GM23338 (cell line): ENCODE results near the gene DOCK3. TPM values are rescaled to one million over a fixed set of nuclear protein-coding genes. Genes with fewer than 3 reads are reported as not detected.

Experiments used
- ATAC-seq: fragments of 200-7000 bp; cut with Tn5 transposase; 3 replicates; pipeline ENCODE4 v1.9.1; 2020
- DNase-seq: peaks from one replicate; pipeline ENCODE4 v3.0.0-alpha.2; 2015; ENCODE audit warnings: low spot score
- H2AFZ ChIP-seq: fragments of 200-600 bp; sonication (generic); 2 replicates; pipeline ENCODE4 v1.8.0; 2016; ENCODE audit warnings: antibody characterized with exemption, mild to moderate bottlenecking, moderate library complexity
- H3F3A ChIP-seq: fragments of 200-600 bp; sonication (generic); replicated peaks from 2 replicates; pipeline ENCODE4 v1.8.0; 2017; ENCODE audit warnings: antibody characterized with exemption, mixed run types, low read depth
- H3K27ac ChIP-seq: fragments of 200-600 bp; sonication (generic); 2 replicates; pipeline ENCODE4 v1.6.1; 2016; ENCODE audit warnings: low read depth
- H3K27me3 ChIP-seq: fragments of 200-600 bp; sonication (generic); 2 replicates; pipeline ENCODE4 v1.8.0; 2016; ENCODE audit warnings: mild to moderate bottlenecking, mixed run types, moderate library complexity; ENCODE audit not compliant: insufficient read depth
- H3K36me3 ChIP-seq: fragments of 200-600 bp; sonication (generic); 2 replicates; pipeline ENCODE4 v1.8.0; 2016; ENCODE audit warnings: mild to moderate bottlenecking; ENCODE audit not compliant: insufficient read depth
- H3K4me1 ChIP-seq: fragments of 200-600 bp; sonication (generic); 2 replicates; pipeline ENCODE4 v1.8.0; 2016; ENCODE audit warnings: mild to moderate bottlenecking, moderate library complexity; ENCODE audit not compliant: insufficient read depth
- H3K4me2 ChIP-seq: fragments of 200-600 bp; sonication (generic); 2 replicates; pipeline ENCODE4 v1.7.1; 2017; ENCODE audit warnings: mixed run types
- H3K4me3 ChIP-seq: fragments of 200-600 bp; sonication (generic); 2 replicates; pipeline ENCODE4 v1.6.1; 2016; ENCODE audit warnings: mixed run types
- H3K79me2 ChIP-seq: fragments of 200-600 bp; sonication (generic); replicated peaks from 2 replicates; pipeline ENCODE4 v1.8.0; 2017; ENCODE audit warnings: mild to moderate bottlenecking; ENCODE audit not compliant: insufficient read depth
- H3K9me2 ChIP-seq: fragments of 200-600 bp; sonication (generic); 2 replicates; pipeline ENCODE4 v1.8.0; 2017; ENCODE audit not compliant: insufficient read depth
- H4K20me1 ChIP-seq: fragments of 200-600 bp; sonication (generic); replicated peaks from 2 replicates; pipeline ENCODE4 v1.8.0; 2017; ENCODE audit warnings: mild to moderate bottlenecking; ENCODE audit not compliant: insufficient read depth
- H3K27ac Mint-ChIP-seq: 2 replicates; pipeline ENCODE4 v1.8.0; 2020; ENCODE audit warnings: inconsistent platforms, mild to moderate bottlenecking, moderate library complexity, mixed read lengths
- H3K27me3 Mint-ChIP-seq: 3 replicates; pipeline ENCODE4 v1.8.0; 2022; ENCODE audit warnings: low read depth, mild to moderate bottlenecking, moderate library complexity, mixed read lengths, inconsistent platforms; ENCODE audit not compliant: insufficient read depth, poor library complexity
- H3K36me3 Mint-ChIP-seq: 3 replicates; pipeline ENCODE4 v1.8.0; 2021; ENCODE audit warnings: low read depth, mild to moderate bottlenecking, inconsistent platforms, moderate library complexity, mixed read lengths
- H3K4me1 Mint-ChIP-seq: 3 replicates; pipeline ENCODE4 v1.8.0; 2020; ENCODE audit warnings: mild to moderate bottlenecking, inconsistent platforms, mixed read lengths
- H3K4me3 Mint-ChIP-seq: 3 replicates; pipeline ENCODE4 v1.8.0; 2021; ENCODE audit warnings: moderate library complexity, mild to moderate bottlenecking, inconsistent platforms, mixed read lengths
- H3K9me3 Mint-ChIP-seq: 3 replicates; pipeline ENCODE4 v1.8.0; 2020; ENCODE audit warnings: moderate library complexity, mild to moderate bottlenecking, inconsistent platforms, mixed read lengths
- EZH2 ChIP-seq: fragments of 200-600 bp; sonication (generic); IDR thresholded peaks from one replicate; pipeline ENCODE4 v1.8.0; 2017; ENCODE audit warnings: antibody characterized with exemption, mild to moderate bottlenecking, low read depth; ENCODE audit not compliant: unreplicated experiment
- JUNB ChIP-seq: IDR thresholded peaks from one replicate; pipeline ENCODE4 v1.6.1; 2016; ENCODE audit warnings: antibody characterized with exemption; ENCODE audit not compliant: unreplicated experiment
- NANOG ChIP-seq: IDR thresholded peaks from 2 replicates; pipeline ENCODE4 v1.6.1; 2016; ENCODE audit warnings: antibody characterized with exemption, borderline replicate concordance
- POLR2AphosphoS5 ChIP-seq: IDR thresholded peaks from 2 replicates; pipeline ENCODE4 v1.6.1; 2016; ENCODE audit warnings: antibody characterized with exemption, low read depth
- STAT1 ChIP-seq: IDR thresholded peaks from one replicate; pipeline ENCODE4 v1.6.1; 2016; ENCODE audit warnings: antibody characterized with exemption; ENCODE audit not compliant: unreplicated experiment
- ZNF114 ChIP-seq: fragments of 250-450 bp; sonication (Bioruptor Pico); IDR thresholded peaks from 2 replicates; pipeline ENCODE4 v1.5.0; 2020; ENCODE audit warnings: mild to moderate bottlenecking, moderate library complexity
- ZNF331 ChIP-seq: fragments of 250-450 bp; sonication (Bioruptor Pico); IDR thresholded peaks from 2 replicates; pipeline ENCODE4 v1.5.0; 2020; ENCODE audit warnings: low read depth, mild to moderate bottlenecking, moderate library complexity
- polyA plus RNA-seq: library from polyadenylated mRNA; unstranded; fragments of >200 nt; fragmentation: Nextera tagmentation; extraction: Ambion mirVana; gene quantifications from 2 replicates; pipeline ENCODE4 v1.2.1, GENCODE V29; 2016
- total RNA-seq: library from RNA; depleted of rRNA; stranded (reverse); fragments of >200 nt; shearing (Covaris generic); gene quantifications from 2 replicates; pipeline ENCODE4 v1.2.3, GENCODE V29; 2014
- TF ChIP-seq, protein P1 (sequence below): IDR thresholded peaks from one replicate; pipeline ENCODE4 v1.6.1; 2018; ENCODE audit warnings: antibody characterized with exemption; ENCODE audit not compliant: unreplicated experiment
- TF ChIP-seq, protein P2 (sequence below): IDR thresholded peaks from 2 replicates; pipeline ENCODE4 v1.6.1; 2016; ENCODE audit warnings: antibody characterized with exemption
- TF ChIP-seq, protein P3 (sequence below): fragments of 250-450 bp; sonication (Bioruptor Pico); IDR thresholded peaks from 2 replicates; pipeline ENCODE4 v1.5.0; 2020; ENCODE audit warnings: mild to moderate bottlenecking, moderate library complexity

Gene DOCK3
- total and polyA plus RNA-seq, 2 experiments from 2014 or later: 2.4 to 5.6 TPM

DNA sequence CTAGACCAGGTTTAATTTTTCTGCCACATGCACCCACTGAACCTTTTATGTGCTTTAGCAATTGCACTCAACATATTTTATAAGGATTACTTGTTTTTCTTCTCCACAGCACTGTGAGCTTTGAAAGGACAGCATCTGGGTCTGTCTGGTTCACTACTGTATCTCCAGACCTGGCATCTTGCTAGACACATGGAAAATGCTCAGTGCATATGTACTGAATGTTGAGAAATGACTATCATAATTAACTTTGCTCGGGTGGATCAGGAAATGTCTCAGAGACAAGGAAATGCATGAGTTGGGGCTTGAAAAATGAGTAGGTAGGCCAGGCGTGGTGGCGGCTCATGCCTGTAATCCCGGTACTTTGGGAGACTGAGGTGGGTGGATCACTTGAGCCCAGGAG, 40.2 kb downstream of the DOCK3 start:
- Histone ChIP-seq H3K79me2 (peaks cover 53% of the 10 kb centered on the region), H3K27ac (no peak overlapping the region), H3K27me3 (no peaks in the 10 kb centered on the region), H3F3A (no peaks in the 10 kb centered on the region), H3K9me2 (no peaks in the 10 kb centered on the region), H3K4me2 (no peak overlapping the region), H3K4me3 (no peak overlapping the region), H2AFZ (no peak overlapping the region), H3K36me3 (no peaks in the 10 kb centered on the region), H4K20me1 (0 out of 2 replicates have a peak, but pooled peaks cover 6% of the 10 kb centered on the region), H3K4me1 (peaks cover 6% of the 10 kb centered on the region; the same call in 1 of the 2 replicates)
- Mint-ChIP-seq H3K4me1 (no peaks in the 10 kb centered on the region), H3K36me3 (no peaks in the 10 kb centered on the region; the same call in 1 of the 3 replicates), H3K9me3 (no peaks in the 10 kb centered on the region), H3K27me3 (no peaks in the 10 kb centered on the region), H3K4me3 (no peak overlapping the region), H3K27ac (no peak overlapping the region)
- DNase-seq (no peak), ATAC-seq (no peak)
- TF ChIP-seq ZNF331 (CRISPR knock-in tag) (no peak), STAT1 (no peak), EZH2 (no peak)
- TF ChIP-seq, protein P1, sequence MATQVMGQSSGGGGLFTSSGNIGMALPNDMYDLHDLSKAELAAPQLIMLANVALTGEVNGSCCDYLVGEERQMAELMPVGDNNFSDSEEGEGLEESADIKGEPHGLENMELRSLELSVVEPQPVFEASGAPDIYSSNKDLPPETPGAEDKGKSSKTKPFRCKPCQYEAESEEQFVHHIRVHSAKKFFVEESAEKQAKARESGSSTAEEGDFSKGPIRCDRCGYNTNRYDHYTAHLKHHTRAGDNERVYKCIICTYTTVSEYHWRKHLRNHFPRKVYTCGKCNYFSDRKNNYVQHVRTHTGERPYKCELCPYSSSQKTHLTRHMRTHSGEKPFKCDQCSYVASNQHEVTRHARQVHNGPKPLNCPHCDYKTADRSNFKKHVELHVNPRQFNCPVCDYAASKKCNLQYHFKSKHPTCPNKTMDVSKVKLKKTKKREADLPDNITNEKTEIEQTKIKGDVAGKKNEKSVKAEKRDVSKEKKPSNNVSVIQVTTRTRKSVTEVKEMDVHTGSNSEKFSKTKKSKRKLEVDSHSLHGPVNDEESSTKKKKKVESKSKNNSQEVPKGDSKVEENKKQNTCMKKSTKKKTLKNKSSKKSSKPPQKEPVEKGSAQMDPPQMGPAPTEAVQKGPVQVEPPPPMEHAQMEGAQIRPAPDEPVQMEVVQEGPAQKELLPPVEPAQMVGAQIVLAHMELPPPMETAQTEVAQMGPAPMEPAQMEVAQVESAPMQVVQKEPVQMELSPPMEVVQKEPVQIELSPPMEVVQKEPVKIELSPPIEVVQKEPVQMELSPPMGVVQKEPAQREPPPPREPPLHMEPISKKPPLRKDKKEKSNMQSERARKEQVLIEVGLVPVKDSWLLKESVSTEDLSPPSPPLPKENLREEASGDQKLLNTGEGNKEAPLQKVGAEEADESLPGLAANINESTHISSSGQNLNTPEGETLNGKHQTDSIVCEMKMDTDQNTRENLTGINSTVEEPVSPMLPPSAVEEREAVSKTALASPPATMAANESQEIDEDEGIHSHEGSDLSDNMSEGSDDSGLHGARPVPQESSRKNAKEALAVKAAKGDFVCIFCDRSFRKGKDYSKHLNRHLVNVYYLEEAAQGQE: no peak
- TF ChIP-seq, protein P2, sequence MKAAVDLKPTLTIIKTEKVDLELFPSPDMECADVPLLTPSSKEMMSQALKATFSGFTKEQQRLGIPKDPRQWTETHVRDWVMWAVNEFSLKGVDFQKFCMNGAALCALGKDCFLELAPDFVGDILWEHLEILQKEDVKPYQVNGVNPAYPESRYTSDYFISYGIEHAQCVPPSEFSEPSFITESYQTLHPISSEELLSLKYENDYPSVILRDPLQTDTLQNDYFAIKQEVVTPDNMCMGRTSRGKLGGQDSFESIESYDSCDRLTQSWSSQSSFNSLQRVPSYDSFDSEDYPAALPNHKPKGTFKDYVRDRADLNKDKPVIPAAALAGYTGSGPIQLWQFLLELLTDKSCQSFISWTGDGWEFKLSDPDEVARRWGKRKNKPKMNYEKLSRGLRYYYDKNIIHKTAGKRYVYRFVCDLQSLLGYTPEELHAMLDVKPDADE: no peak

DNA sequence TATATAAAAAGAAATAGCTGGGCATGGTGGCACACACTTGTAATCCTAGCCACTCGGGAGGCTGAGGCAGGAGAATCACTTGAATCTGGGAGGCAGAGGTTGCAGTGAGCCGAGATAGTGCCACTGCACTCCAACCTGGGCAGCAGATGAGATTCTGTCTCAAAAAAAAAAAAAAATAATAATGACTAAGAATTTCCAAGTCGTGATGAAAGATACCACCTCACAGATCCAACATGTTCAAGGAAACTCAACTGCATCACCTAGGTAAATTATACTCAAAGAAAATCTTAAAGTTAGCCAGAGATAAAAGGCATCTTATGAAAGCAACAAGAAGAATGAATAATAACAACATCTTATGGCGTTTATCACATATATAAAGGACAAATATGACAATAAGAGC, 50.1 kb downstream of the DOCK3 start:
- Histone ChIP-seq H3K4me1 (no peaks in the 10 kb centered on the region), H3F3A (no peaks in the 10 kb centered on the region), H4K20me1 (no peaks in the 10 kb centered on the region), H3K79me2 (peaks cover 19% of the 10 kb centered on the region), H2AFZ (no peak overlapping the region), H3K27me3 (no peaks in the 10 kb centered on the region), H3K27ac (no peak overlapping the region), H3K9me2 (no peaks in the 10 kb centered on the region), H3K36me3 (no peaks in the 10 kb centered on the region), H3K4me3 (no peak overlapping the region), H3K4me2 (no peak overlapping the region)
- Mint-ChIP-seq H3K9me3 (0 out of 3 replicates have a peak, but pooled peaks cover 4% of the 10 kb centered on the region), H3K36me3 (no peaks in the 10 kb centered on the region; the same call in 2 of the 3 replicates), H3K4me1 (peaks cover 6% of the 10 kb centered on the region), H3K27me3 (peaks cover 4% of the 10 kb centered on the region), H3K27ac (no peak overlapping the region), H3K4me3 (no peak overlapping the region)
- no peak for DNase-seq
- no peak for ATAC-seq
- TF ChIP-seq, protein P3, sequence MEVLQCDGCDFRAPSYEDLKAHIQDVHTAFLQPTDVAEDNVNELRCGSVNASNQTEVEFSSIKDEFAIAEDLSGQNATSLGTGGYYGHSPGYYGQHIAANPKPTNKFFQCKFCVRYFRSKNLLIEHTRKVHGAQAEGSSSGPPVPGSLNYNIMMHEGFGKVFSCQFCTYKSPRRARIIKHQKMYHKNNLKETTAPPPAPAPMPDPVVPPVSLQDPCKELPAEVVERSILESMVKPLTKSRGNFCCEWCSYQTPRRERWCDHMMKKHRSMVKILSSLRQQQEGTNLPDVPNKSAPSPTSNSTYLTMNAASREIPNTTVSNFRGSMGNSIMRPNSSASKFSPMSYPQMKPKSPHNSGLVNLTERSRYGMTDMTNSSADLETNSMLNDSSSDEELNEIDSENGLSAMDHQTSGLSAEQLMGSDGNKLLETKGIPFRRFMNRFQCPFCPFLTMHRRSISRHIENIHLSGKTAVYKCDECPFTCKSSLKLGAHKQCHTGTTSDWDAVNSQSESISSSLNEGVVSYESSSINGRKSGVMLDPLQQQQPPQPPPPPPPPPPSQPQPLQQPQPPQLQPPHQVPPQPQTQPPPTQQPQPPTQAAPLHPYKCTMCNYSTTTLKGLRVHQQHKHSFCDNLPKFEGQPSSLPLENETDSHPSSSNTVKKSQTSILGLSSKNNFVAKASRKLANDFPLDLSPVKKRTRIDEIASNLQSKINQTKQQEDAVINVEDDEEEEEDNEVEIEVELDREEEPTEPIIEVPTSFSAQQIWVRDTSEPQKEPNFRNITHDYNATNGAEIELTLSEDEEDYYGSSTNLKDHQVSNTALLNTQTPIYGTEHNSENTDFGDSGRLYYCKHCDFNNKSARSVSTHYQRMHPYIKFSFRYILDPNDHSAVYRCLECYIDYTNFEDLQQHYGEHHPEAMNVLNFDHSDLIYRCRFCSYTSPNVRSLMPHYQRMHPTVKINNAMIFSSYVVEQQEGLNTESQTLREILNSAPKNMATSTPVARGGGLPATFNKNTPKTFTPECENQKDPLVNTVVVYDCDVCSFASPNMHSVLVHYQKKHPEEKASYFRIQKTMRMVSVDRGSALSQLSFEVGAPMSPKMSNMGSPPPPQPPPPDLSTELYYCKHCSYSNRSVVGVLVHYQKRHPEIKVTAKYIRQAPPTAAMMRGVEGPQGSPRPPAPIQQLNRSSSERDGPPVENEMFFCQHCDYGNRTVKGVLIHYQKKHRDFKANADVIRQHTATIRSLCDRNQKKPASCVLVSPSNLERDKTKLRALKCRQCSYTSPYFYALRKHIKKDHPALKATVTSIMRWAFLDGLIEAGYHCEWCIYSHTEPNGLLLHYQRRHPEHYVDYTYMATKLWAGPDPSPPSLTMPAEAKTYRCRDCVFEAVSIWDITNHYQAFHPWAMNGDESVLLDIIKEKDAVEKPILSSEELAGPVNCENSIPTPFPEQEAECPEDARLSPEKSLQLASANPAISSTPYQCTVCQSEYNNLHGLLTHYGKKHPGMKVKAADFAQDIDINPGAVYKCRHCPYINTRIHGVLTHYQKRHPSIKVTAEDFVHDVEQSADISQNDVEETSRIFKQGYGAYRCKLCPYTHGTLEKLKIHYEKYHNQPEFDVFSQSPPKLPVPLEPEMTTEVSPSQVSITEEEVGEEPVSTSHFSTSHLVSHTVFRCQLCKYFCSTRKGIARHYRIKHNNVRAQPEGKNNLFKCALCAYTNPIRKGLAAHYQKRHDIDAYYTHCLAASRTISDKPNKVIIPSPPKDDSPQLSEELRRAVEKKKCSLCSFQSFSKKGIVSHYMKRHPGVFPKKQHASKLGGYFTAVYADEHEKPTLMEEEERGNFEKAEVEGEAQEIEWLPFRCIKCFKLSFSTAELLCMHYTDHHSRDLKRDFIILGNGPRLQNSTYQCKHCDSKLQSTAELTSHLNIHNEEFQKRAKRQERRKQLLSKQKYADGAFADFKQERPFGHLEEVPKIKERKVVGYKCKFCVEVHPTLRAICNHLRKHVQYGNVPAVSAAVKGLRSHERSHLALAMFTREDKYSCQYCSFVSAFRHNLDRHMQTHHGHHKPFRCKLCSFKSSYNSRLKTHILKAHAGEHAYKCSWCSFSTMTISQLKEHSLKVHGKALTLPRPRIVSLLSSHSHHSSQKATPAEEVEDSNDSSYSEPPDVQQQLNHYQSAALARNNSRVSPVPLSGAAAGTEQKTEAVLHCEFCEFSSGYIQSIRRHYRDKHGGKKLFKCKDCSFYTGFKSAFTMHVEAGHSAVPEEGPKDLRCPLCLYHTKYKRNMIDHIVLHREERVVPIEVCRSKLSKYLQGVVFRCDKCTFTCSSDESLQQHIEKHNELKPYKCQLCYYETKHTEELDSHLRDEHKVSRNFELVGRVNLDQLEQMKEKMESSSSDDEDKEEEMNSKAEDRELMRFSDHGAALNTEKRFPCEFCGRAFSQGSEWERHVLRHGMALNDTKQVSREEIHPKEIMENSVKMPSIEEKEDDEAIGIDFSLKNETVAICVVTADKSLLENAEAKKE (CRISPR knock-in tag): no peak
- TF ChIP-seq ZNF114 (CRISPR knock-in tag) (no peak), NANOG (no peak), JUNB (no peak), ZNF331 (CRISPR knock-in tag) (no peak), POLR2AphosphoS5 (no peak)
- TF ChIP-seq, protein P2: no peak
